Trophoblast cell (in vitro differentiated cells and primary cell): ENCODE measurements around the gene GABRG3.

Experiments
- DNase-seq, 2 donors: peaks; one replicate each; pipeline ENCODE4 v3.0.0-alpha.2; 2016
- H2AFZ ChIP-seq: 2 replicates; pipeline ENCODE4 v1.6.1; 2013; ENCODE audit warnings: low read length, moderate library complexity, mild to moderate bottlenecking; ENCODE audit not compliant: insufficient read depth, poor library complexity
- H2AK5ac ChIP-seq: 2 replicates; pipeline ENCODE4 v1.6.1; 2013; ENCODE audit warnings: mild to moderate bottlenecking, low read length
- H2BK120ac ChIP-seq: 2 replicates; pipeline ENCODE4 v1.6.1; 2013; ENCODE audit warnings: low read length, mild to moderate bottlenecking, moderate library complexity; ENCODE audit not compliant: insufficient read depth, poor library complexity
- H2BK12ac ChIP-seq: 2 replicates; pipeline ENCODE4 v1.6.1; 2013; ENCODE audit warnings: mild to moderate bottlenecking, low read length, moderate library complexity
- H2BK5ac ChIP-seq: 2 replicates; pipeline ENCODE4 v1.6.1; 2013; ENCODE audit warnings: low read length, low read depth, moderate library complexity, mild to moderate bottlenecking; ENCODE audit not compliant: poor library complexity
- H3K14ac ChIP-seq: 2 replicates; pipeline ENCODE4 v1.6.1; 2013; ENCODE audit warnings: mild to moderate bottlenecking, low read length
- H3K18ac ChIP-seq: 2 replicates; pipeline ENCODE4 v1.6.1; 2013; ENCODE audit warnings: mild to moderate bottlenecking, low read length
- H3K23ac ChIP-seq: 2 replicates; pipeline ENCODE4 v1.6.1; 2013; ENCODE audit warnings: low read length
- H3K27ac ChIP-seq: 2 replicates; pipeline ENCODE4 v1.5.1; 2013; ENCODE audit warnings: low read depth, mild to moderate bottlenecking, inconsistent platforms, low read length, moderate library complexity
- H3K27me3 ChIP-seq: 2 replicates; pipeline ENCODE4 v1.6.1; 2013; ENCODE audit warnings: inconsistent platforms, mild to moderate bottlenecking, low read length, moderate library complexity; ENCODE audit not compliant: insufficient read depth
- H3K36me3 ChIP-seq, 2 experiments: 1 replicate in 1 of 2; 2 replicates in 1 of 2; pipeline ENCODE4 v1.6.1; 2013; ENCODE audit warnings: low read length in 2 of 2, mild to moderate bottlenecking in 2 of 2, moderate library complexity in 1 of 2; ENCODE audit not compliant: insufficient read depth in 2 of 2, control insufficient read depth in 1 of 2
- H3K4ac ChIP-seq: 2 replicates; pipeline ENCODE4 v1.6.1; 2013; ENCODE audit warnings: low read depth, mild to moderate bottlenecking, low read length, moderate library complexity
- H3K4me1 ChIP-seq, 2 experiments: 1 replicate in 1 of 2; 2 replicates in 1 of 2; pipeline ENCODE4 v1.6.1; 2013; ENCODE audit warnings: low read length in 2 of 2, mild to moderate bottlenecking in 2 of 2, moderate library complexity in 1 of 2; ENCODE audit not compliant: insufficient read depth in 2 of 2, control insufficient read depth in 1 of 2
- H3K4me2 ChIP-seq: 2 replicates; pipeline ENCODE4 v1.6.1; 2013; ENCODE audit warnings: inconsistent platforms, mild to moderate bottlenecking, low read length, moderate library complexity
- H3K4me3 ChIP-seq: 2 replicates; pipeline ENCODE4 v1.5.1; 2013; ENCODE audit warnings: mild to moderate bottlenecking, low read depth, low read length, inconsistent platforms
- H3K79me1 ChIP-seq: one replicate; pipeline ENCODE4 v1.6.1; 2013; ENCODE audit warnings: low read length
- H3K79me2 ChIP-seq: 2 replicates; pipeline ENCODE4 v1.6.1; 2013; ENCODE audit warnings: low read length, mild to moderate bottlenecking; ENCODE audit not compliant: control insufficient read depth, insufficient read depth, poor library complexity
- H3K9ac ChIP-seq: 2 replicates; pipeline ENCODE4 v1.6.1; 2013; ENCODE audit warnings: mild to moderate bottlenecking, low read length
- H3K9me3 ChIP-seq: 2 replicates; pipeline ENCODE4 v1.6.1; 2013; ENCODE audit warnings: low read depth, mild to moderate bottlenecking, control low read depth, inconsistent platforms, low read length; ENCODE audit not compliant: insufficient read depth
- H4K12ac ChIP-seq: 2 replicates; pipeline ENCODE4 v1.6.1; 2013; ENCODE audit warnings: low read depth, mild to moderate bottlenecking, low read length, moderate library complexity
- H4K8ac ChIP-seq: 2 replicates; pipeline ENCODE4 v1.6.1; 2013; ENCODE audit warnings: low read depth, mild to moderate bottlenecking, low read length, moderate library complexity
- H4K91ac ChIP-seq: one replicate; pipeline ENCODE4 v1.6.1; 2013; ENCODE audit warnings: low read depth, mild to moderate bottlenecking, low read length, moderate library complexity
- WGBS: extraction: QIAGEN DNeasy Blood & Tissue Kit; methylation state at CpG from one replicate; pipeline ENCODE4 v1.1.7; 2013; ENCODE audit warnings: missing lambda C conversion rate; ENCODE audit not compliant: insufficient read length, insufficient coverage; ENCODE audit errors: extremely low coverage; 5-methylcytosine and 5-hydroxymethylcytosine counted together

The GABRG3 gene

DNA sequence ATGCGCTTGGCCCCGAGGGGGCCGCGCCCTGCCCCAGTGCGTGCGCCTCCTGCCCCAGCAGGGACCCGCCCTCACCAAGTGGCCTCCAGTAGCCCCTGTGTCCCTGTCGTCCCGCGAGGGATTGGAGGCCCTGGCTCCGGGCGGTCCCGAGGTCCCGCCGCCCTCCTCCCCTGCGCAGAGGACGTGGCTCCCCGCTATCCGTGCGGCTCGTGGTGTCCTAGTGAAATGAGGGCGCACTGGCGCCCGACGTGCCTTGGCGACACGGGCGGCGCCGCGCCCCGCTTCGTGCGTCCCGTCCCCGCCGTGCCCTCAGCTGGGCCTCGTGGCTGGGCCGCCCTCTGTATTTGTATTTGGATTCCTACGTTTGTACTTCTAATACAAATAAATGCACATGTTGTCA lies 570.6 kb downstream of the GABRG3 start:
- H3K27ac ChIP-seq: no peak overlapping the region
- H3K79me1 ChIP-seq: no peaks in the 10 kb centered on the region
- DNase-seq: no peak
- H3K36me3 ChIP-seq: no peaks in the 10 kb centered on the region
- H4K8ac ChIP-seq: no peak overlapping the region
- no peak overlapping the region for H2BK5ac ChIP-seq
- no peak overlapping the region for H3K4me2 ChIP-seq
- no peak overlapping the region for H3K14ac ChIP-seq
- H3K27me3 ChIP-seq: no peaks in the 10 kb centered on the region
- H2AK5ac ChIP-seq: no peak overlapping the region
- H3K4ac ChIP-seq: no peak overlapping the region
- no peak overlapping the region for H2BK12ac ChIP-seq
- no peaks in the 10 kb centered on the region for H3K79me2 ChIP-seq
- no peak overlapping the region for H2AFZ ChIP-seq
- H3K18ac ChIP-seq: no peak overlapping the region
- no peak overlapping the region for H3K4me3 ChIP-seq
- no peak overlapping the region for H3K23ac ChIP-seq
- no peak overlapping the region for H4K91ac ChIP-seq
- WGBS: no CpG with 5 or more reads among the region's 40 CpGs
- peaks cover 4% of the 10 kb centered on the region for H3K9me3 ChIP-seq
- H4K12ac ChIP-seq: no peak overlapping the region
- H2BK120ac ChIP-seq: no peak overlapping the region
- H3K9ac ChIP-seq: no peak overlapping the region
- H3K4me1 ChIP-seq: no peaks in the 10 kb centered on the region

DNA sequence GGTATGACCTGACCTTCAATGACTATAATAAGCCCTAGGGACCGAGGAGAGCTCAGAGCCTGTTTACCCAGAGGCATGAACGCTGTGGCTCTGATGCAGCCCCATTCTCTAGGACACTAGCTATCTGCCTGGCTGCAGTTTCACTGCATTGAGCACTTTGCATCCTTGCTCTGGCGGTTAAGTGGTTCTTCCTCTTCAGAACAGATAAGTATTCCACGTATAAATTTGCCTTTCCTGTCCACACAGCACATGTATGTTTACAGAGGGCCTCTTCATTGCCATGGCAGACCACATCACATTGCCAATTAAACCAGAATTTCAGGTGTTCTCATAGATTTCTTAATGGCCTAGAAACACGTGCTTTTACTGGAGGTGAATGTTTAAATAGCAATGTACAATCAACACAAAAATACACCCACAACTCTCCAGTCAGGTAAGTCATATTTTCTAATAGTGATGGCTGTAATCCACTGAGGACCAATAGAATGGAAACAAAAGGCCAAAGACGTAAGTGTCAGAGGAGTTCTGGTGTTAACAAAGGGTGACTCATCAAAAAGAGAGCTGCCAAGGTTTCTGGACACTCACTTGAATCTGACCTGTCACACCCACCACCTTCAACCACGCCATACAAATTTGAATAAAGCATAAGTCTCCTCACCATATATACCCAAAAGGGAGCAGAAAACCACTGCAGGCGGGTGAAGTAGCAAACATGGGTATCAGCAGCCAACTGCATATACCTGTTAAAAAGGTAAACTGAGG lies 574.7 kb downstream of the GABRG3 start:
- Histone ChIP-seq H4K8ac (no peak overlapping the region), H3K27ac (no peak overlapping the region), H3K4me3 (no peak overlapping the region), H3K4ac (no peak overlapping the region), H3K4me1 (no peaks in the 10 kb centered on the region), H3K36me3 (no peaks in the 10 kb centered on the region), H2AK5ac (no peak overlapping the region), H2BK5ac (no peak overlapping the region), H3K18ac (no peak overlapping the region), H4K12ac (no peak overlapping the region), H3K9me3 (peaks cover 4% of the 10 kb centered on the region), H3K79me2 (no peaks in the 10 kb centered on the region), H3K4me2 (no peak overlapping the region), H3K27me3 (no peaks in the 10 kb centered on the region), H3K14ac (no peak overlapping the region), H2AFZ (no peak overlapping the region), H3K23ac (no peak overlapping the region), H3K9ac (no peak overlapping the region), H2BK12ac (no peak overlapping the region), H2BK120ac (no peak overlapping the region), H4K91ac (no peak overlapping the region), H3K79me1 (no peaks in the 10 kb centered on the region)
- no CpG with 5 or more reads among the region's 8 CpGs for WGBS
- DNase-seq: no peak

DNA sequence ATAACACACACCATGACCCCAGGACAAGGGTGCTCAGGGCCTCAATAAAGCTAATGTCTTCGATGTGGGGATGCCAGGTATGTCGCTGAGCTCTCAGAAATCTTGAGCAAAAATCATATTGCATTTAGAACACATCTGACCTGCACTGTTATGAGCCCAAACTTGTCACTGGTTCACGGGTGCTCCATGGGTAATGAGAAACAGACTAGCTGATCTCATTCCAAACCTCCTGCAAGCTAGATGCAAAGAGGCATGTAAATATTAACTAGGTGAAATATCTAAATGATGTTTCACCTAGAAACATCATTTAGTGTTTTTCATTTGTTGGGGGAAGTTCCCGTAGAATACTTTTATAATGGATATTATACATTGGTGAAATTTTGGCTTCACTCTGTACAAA lies 578.8 kb downstream of the GABRG3 start:
- Histone ChIP-seq H3K4me2 (no peak overlapping the region), H4K91ac (no peak overlapping the region), H3K27me3 (no peaks in the 10 kb centered on the region), H3K9me3 (peaks cover 1% of the 10 kb centered on the region), H3K4ac (no peak overlapping the region), H3K14ac (no peak overlapping the region), H3K9ac (no peak overlapping the region), H2AFZ (no peak overlapping the region), H2AK5ac (no peak overlapping the region), H3K36me3 (no peaks in the 10 kb centered on the region), H4K8ac (no peak overlapping the region), H3K23ac (no peak overlapping the region), H3K18ac (no peak overlapping the region), H3K27ac (no peak overlapping the region), H2BK5ac (no peak overlapping the region), H3K79me1 (no peaks in the 10 kb centered on the region), H3K4me1 (no peaks in the 10 kb centered on the region), H3K4me3 (no peak overlapping the region), H3K79me2 (no peaks in the 10 kb centered on the region), H2BK120ac (no peak overlapping the region), H4K12ac (no peak overlapping the region), H2BK12ac (no peak overlapping the region)
- WGBS: no CpG with 5 or more reads among the region's 4 CpGs
- DNase-seq: no peak

DNA sequence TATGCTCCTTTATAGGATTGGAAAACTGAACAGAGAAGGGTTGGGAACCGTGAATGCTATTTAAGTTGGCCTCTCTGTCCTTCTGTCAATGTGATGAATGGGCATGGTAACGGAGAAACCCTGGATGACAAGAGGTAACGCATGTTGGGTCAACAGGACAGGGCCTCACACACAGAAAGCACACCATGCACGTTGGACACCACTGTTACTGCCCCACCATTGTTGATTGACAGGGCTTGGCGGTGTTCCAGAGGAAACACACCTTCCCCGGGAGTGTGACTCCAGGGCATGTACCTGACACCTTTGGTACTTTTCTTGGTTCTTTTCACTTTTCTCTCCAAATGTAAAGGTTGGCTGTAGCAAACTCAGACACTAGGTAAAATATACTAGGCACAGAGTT lies 579.7 kb downstream of the GABRG3 start:
- Histone ChIP-seq H4K8ac (no peak overlapping the region), H3K4me2 (no peak overlapping the region), H3K4me3 (no peak overlapping the region), H3K23ac (no peak overlapping the region), H2BK120ac (no peak overlapping the region), H3K18ac (no peak overlapping the region), H3K4ac (no peak overlapping the region), H3K79me2 (no peaks in the 10 kb centered on the region), H3K27me3 (no peaks in the 10 kb centered on the region), H4K91ac (no peak overlapping the region), H3K14ac (no peak overlapping the region), H3K36me3 (no peaks in the 10 kb centered on the region), H3K4me1 (no peaks in the 10 kb centered on the region), H2AK5ac (no peak overlapping the region), H3K9me3 (peaks cover 1% of the 10 kb centered on the region), H3K79me1 (no peaks in the 10 kb centered on the region), H2BK5ac (no peak overlapping the region), H4K12ac (no peak overlapping the region), H2AFZ (no peak overlapping the region), H3K9ac (no peak overlapping the region), H3K27ac (no peak overlapping the region), H2BK12ac (no peak overlapping the region)
- WGBS: no CpG with 5 or more reads among the region's 6 CpGs
- DNase-seq: no peak
